GM19099 (cell line): Measurements from ENCODE around the gene SLC26A1.

Experiments
- POLR2A ChIP-seq: IDR thresholded peaks from 3 replicates; pipeline ENCODE4 v1.6.1; 2011; ENCODE audit warnings: low read depth; ENCODE audit not compliant: insufficient read length; ENCODE audit errors: extremely low read depth

Gene SLC26A1

GRCh38 chr4:951594-952468, 41.4 kb downstream of the SLC26A1 start:
- TF ChIP-seq POLR2A: no peak

DNA sequence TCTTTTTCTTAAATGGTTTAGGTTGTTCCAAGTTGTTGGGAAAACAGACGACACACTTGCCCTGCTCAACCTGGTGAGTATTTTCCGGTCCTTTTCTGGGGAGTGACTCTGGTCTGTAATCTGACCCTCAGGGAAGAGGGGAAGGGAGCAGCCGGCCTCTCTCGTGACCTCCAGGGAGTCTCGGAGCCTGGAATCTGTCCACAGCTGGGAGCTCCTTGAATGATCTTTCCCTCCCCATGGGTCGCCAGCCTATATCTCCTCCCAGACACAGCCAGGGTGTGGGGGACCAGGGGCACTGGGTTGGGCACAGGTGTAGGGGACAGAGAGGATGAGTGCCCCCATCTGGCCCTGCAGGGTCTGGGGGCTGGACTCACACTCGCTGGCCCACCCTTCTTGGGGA, 42.0 kb downstream of the SLC26A1 start:
- TF ChIP-seq POLR2A: no peak

DNA sequence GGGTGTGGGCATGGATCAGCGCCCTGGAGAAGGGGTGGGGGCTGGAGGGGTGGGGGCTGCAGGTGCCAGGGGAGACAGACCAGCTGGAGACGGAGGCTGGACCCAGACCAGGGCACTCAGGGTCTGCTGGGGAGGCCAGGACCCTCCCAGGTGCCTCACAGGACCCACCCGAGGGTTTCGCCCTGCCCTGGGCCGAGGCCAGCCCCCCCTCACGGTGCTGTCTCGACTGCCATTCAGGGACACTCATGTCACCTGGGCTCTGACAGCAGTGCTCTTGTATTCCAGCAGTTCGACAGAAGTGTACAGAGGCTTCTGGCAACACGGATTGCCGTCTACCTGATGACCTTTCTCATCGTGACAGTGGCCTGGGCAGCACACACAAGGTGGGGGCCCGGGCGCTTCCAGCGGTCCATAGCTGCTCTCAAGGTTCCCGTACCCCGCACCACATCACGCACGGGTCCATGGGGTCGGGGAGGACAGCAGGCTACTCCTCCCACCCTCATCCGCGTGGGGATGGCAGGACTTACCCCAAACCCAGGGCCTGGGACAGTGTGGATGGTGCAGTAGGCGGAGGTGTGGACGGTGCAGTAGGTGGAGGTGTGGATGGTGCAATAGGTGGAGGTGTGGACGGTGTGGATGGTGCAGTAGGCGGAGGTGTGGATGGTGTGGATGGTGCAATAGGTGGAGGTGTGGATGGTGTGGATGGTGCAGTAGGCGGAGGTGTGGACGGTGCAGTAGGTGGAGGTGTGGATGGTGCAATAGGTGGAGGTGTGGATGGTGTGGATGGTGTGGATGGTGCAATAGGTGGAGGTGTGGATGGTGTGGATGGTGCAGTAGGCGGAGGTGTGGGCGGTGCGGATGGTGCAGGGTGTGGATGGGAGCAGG, 42.8 kb downstream of the SLC26A1 start:
- TF ChIP-seq POLR2A: no peak

DNA sequence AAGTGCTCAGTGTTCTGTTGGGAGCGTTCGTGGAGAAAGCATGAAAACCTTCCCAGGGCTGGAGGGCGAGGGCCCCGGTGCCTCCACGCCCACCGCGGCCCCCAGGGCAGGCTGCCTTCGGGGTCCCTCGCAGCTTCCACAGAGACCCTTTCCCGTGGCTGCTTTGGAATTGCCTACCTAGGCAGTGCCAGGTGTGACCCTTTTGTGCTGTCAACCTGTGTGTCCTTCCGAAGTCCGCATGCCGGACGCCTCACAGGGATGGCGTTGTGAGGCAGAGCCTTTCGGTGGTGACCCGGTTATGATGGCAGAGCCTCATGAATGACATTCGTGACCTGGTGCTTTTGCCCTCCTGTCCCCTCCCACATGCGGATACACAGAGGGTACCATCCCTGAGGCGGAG, 43.5 kb downstream of the SLC26A1 start:
- TF ChIP-seq POLR2A: no peak

GRCh38 chr4:948936-949300, 44.3 kb downstream of the SLC26A1 start:
- no peak for TF ChIP-seq POLR2A

DNA sequence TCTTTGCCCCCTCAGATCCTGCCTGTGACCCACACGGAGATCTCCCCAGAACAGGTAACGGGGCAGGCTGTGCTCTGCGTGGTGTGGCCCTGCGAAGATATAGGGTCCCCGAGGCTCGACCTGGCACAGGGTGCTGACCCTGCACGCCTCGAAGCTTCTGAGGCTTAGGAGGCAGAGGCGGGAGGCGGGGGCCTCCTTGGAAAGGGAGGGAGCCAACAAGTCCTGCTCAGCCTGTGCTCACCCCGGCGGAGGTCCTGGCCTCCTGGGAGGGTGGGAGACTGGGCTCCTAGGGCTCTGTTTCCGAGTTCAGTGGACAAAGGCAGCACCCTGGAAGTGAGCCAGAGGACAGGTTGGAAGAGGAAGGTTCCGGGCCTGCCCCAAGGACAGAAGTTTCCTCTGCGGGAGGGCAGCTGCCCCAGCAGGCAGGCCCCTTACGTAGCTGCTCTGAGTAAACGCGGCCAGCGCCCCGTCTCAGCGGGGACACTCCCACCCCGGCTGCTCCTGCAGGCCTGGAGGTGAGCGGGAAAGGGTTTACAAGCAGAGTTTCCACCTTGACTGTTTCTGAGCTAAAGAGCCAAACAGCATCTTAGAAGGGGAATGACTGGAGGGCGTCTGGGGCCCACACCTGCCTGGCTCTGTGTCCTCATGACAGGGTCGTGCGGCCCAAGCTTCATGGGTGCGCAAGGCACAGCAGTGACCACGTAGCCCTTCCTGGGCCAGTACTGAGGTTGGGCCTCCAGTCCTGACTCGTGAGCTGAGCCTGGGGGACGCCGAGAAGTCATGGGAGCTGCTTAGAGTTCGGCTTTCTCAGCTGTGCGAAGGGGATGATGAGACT, 44.9 kb downstream of the SLC26A1 start:
- no peak for TF ChIP-seq POLR2A

DNA sequence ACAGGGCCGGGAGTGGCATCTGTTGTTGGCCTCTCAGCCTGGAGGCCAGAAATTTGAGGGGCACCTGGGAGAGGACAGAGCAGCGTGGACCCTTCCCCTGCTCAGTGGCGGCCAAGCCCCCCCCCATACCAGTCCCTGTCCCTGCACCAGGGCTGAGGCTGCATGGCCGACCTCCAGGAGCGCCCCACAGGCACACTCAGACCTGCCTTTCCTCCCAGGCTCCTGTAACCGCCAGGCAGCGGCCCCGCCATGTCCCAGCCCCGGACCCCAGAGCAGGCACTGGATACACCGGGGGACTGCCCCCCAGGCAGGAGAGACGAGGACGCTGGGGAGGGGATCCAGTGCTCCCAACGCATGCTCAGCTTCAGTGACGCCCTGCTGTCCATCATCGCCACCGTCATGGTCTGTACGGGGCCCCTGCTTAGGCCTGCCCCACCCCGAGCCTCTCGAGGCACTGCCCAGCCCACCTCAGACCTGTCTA, 45.7 kb downstream of the SLC26A1 start:
- no peak for TF ChIP-seq POLR2A

DNA sequence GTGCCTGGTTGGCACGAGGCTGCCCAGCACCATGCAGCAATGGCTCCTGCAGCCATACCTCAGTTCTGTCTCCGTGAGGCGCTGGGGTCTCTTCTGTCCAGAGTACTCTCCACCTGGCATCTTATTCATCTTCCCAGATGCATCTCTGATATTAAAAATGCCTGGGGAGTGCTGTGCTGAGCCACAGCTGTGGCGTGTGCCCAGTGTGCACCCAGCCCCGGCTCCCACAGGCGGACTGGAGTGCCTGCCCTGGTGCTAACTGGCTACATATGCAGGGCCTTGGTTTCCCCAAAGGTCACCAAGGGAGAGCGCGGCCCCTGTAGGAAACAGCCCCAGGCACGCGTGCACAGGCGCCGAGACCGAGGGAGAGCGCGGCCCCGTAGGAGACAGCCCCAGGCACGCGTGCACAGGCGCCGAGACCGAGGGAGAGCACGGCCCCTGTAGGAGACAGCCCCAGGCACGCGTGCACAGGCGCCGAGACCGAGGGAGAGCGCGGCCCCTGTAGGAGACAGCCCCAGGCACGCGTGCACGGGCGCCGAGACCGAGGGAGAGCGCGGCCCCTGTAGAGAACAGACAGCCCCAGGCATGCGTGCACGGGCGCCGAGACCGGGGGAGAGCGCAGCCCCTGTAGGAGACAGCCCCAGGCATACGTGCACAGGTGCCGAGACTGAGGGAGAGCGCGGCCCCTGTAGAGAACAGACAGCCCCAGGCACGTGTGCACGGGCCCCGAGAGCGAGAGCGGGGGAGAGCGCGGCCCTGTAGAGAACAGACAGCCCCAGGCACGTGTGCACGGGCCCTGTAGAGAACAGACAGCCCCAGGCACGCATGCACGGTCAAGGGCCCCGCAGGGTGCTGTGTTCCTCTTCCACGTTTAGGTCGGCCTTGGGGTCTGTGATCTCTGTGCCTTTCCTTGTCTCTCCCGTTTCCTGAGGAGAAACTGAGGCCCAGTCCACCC, 46.4 kb downstream of the SLC26A1 start:
- TF ChIP-seq POLR2A: no peak

- TF ChIP-seq POLR2A: no peak
Observed at GRCh38 chr4:946103-946450, 47.1 kb downstream of the SLC26A1 start.

DNA sequence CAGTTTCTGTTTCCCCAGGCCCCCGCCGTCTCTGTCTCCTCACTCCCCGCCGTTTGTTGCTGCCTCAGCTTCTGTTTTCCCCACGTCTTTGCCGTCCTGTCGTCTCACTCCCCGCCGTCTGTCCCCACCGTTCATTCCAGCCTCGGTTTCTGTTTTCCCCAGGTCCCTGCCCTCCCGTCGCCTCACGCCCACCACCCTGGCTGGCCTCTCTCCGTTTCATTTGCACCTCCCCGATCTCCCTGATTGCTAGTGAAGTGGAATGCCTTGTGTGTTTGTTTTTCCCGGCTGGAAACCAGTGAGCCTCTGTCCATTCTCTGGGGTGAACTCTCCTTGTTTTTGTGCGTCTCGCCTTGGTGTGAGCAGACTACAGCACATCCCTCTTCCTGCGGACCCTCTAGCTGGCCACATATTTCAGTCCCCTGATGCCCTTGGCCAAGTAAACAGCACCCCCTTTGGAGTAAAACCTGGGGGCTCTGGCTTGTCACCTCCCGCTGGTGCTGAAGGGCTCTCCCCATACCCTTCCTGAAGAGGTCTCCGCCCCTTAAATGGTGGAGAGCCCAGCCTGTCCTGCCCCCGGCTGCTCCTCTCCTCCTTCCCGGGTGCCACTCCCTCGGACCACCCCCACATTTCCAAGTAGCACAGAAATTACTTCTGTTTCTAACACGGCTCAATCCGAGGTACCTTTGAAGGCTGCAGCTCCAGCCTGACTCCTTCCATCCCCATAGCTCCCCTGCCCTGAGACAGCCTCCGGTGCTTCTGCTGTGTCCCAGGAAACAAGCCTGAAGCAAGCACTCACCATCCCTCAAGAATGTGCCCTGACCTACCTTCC, 47.7 kb downstream of the SLC26A1 start:
- TF ChIP-seq POLR2A: no peak
